ENCODE data around the gene METTL9.

The METTL9 gene

DNA sequence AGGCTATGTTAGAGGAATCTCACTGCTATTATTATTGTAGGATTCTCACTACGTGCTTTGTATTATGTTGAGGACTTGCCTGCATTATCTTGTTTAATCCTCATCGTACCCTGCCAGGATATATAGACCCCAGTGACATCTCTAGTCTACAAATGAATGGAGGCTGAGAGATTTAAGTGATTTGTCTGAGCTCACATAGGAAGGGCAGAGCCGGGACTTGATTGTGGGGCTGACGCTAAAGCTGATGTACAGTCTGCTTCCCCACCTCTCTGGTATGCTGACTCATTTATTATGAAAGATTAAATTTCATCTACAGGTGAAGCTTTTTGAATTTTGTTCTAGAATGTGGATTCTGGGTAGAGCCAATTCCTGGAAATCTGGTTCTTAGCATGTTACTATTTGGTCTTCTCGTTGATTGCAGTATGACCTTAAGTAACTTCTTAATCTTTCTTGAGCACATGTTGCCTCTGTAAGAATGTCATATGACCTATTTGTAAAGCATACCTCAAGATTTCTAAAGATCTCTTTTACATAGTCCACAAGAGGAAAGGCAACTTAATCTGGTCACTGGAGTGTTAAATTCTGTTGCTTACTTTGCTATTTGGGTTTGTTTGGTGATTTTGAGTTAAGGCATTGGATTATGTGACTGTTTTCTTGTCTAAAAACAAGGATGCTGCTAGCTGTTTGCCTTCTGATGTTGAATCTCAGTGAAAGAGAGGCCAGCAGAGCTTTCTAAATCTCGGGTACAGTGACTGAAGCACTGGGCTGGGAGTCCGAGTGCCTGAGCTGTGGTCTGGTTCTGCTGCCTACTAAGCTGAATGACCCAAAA is 12.4 kb downstream of the METTL9 start:
- TF ChIP-seq SIN3A (IDR thresholded peaks at IDR 0.05; ENCODE audit: borderline replicate concordance, insufficient read depth, low read length) (no peak), REST (IDR thresholded peaks at IDR 0.05; ENCODE audit: insufficient read depth in 1 of 2, low read depth in 2 of 2, low read length in 2 of 2) (no peak), POLR2AphosphoS5 (IDR thresholded peaks at IDR 0.05; ENCODE audit: low read depth, low read length) (no peak), FOXP2 (optimal IDR thresholded peaks at IDR 0.05; ENCODE audit: borderline replicate concordance, extremely low read depth, extremely low read length, insufficient read depth) (no peak), TAF1 (IDR thresholded peaks at IDR 0.05; ENCODE audit: borderline replicate concordance, insufficient read depth, low read length) (no peak)

DNA sequence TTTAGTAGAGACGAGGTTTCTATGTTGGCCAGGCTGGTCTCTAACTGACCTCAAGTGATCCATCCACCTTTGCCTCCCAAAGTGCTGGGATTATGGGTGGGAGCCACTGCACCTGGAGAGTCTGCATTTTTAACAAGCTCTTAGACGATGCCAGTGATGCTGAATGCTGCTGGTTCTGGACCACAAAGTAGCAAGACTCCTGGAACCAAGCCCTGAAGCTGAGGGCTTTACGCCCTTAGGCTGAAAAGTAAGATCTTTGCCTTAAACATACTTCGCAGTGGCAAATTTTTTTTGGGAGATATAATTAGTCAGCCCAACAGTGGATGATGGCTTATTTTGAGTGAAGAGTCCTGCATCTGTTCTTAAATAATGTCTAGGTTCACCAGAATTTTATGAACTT is 14.0 kb downstream of the METTL9 start:
- TF ChIP-seq TAF1 (IDR thresholded peaks at IDR 0.05; ENCODE audit: borderline replicate concordance, insufficient read depth, low read length) (no peak), SIN3A (IDR thresholded peaks at IDR 0.05; ENCODE audit: borderline replicate concordance, insufficient read depth, low read length) (no peak), POLR2AphosphoS5 (IDR thresholded peaks at IDR 0.05; ENCODE audit: low read depth, low read length) (no peak), FOXP2 (optimal IDR thresholded peaks at IDR 0.05; ENCODE audit: borderline replicate concordance, extremely low read depth, extremely low read length, insufficient read depth) (no peak), REST (IDR thresholded peaks at IDR 0.05; ENCODE audit: insufficient read depth in 1 of 2, low read depth in 2 of 2, low read length in 2 of 2) (no peak)

DNA sequence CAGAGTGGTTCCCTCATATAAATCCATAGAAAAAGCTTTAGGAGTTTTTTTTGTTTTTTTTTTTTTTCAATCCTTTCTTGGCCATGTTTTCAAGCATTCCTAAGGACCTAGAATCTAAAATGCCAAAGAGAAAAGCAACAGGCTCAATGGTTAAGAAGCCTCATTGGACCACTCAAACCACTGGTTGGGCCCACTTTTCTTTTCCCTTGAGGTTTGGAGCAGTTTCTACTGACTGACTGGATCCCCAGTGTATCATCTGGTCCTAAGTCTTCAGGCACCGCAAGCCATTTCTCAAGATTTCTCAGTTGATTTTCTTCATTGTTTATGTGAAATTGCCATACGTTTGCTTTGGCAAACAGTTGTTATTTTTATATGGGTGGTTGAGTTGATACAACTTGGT is 14.4 kb downstream of the METTL9 start:
- TF ChIP-seq POLR2AphosphoS5 (IDR thresholded peaks at IDR 0.05; ENCODE audit: low read depth, low read length) (no peak), REST (IDR thresholded peaks at IDR 0.05; ENCODE audit: insufficient read depth in 1 of 2, low read depth in 2 of 2, low read length in 2 of 2) (no peak), TAF1 (IDR thresholded peaks at IDR 0.05; ENCODE audit: borderline replicate concordance, insufficient read depth, low read length) (no peak), SIN3A (IDR thresholded peaks at IDR 0.05; ENCODE audit: borderline replicate concordance, insufficient read depth, low read length) (no peak), FOXP2 (optimal IDR thresholded peaks at IDR 0.05; ENCODE audit: borderline replicate concordance, extremely low read depth, extremely low read length, insufficient read depth) (no peak)

DNA sequence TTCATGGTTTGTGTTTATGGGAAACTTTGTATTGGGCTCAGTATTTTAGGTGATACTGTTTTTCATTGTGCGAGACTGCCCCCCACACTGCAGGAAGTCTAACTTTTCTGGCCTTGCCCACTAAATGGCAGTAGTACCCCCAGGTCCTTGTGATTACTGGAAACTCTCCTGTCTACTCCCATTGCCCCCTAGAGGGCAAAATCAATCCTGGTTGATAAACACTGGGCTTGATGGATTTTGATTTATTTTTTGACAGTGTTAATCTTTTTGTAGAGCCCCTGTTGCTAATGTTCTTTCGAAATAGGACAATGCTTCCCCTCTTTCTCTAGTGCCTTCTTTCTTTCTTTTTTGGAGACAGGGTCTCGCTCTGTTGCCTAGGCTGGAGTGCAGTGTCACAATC is 15.5 kb downstream of the METTL9 start:
- TF ChIP-seq SIN3A (IDR thresholded peaks at IDR 0.05; ENCODE audit: borderline replicate concordance, insufficient read depth, low read length) (no peak), REST (IDR thresholded peaks at IDR 0.05; ENCODE audit: insufficient read depth in 1 of 2, low read depth in 2 of 2, low read length in 2 of 2) (no peak), FOXP2 (optimal IDR thresholded peaks at IDR 0.05; ENCODE audit: borderline replicate concordance, extremely low read depth, extremely low read length, insufficient read depth) (no peak), TAF1 (IDR thresholded peaks at IDR 0.05; ENCODE audit: borderline replicate concordance, insufficient read depth, low read length) (no peak), POLR2AphosphoS5 (IDR thresholded peaks at IDR 0.05; ENCODE audit: low read depth, low read length) (no peak)

Measured in PFSK-1 (cell line).